ENCODE results near the gene RBM3.
"Not testable (repeated sequence)": the region's sequence is repeated elsewhere in the genome, so short reads cannot be mapped to it uniquely, and the experiment has no call there.

The RBM3 gene

DNA sequence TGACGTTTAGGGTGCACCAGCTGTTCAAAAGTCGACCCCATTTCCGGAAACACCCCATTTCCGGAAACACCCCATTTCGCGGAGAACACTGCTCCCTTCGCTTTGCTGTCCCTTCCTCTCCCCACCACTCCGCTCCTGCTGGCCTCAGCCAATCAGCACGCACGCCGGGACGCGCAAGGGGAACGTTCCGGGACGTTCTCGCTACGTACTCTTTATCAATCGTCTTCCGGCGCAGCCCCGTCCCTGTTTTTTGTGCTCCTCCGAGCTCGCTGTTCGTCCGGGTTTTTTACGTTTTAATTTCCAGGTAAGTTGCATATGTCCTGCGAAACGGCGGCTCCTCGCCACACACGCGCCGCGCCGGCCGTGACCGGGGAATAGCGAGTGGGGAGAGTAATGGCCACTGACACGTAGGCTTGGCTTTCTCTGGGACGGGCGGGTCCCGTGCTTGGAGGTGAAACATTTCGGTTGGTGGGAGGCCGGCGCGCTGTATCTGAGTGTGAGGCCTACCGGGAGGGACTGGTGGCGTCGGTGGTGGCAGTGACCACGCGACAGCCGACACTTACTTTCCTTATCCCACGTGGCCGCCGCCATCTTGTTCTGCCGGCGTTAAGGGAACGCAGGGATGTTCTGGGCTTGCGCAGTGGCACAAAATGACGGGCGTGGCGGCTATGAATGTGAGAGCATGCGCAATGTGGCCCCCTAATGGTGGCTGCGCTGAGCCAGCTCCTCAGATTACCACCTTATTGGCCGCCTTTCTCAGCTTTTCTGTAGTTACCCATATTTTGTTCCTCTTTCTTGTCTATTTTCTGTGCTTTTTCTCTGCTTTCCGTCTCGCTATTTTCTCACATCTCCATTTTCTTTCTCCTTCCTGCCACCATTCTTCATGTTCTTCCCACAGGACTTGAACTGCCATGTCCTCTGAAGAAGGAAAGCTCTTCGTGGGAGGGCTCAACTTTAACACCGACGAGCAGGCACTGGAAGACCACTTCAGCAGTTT is at the start of gene RBM3:
RBM3 (plus strand) TSS at position 215 of the 997 bp plus-strand sequence; CDS start at position 912, 697 bp downstream.
- peak; percentile 79 for DNase-seq

DNA sequence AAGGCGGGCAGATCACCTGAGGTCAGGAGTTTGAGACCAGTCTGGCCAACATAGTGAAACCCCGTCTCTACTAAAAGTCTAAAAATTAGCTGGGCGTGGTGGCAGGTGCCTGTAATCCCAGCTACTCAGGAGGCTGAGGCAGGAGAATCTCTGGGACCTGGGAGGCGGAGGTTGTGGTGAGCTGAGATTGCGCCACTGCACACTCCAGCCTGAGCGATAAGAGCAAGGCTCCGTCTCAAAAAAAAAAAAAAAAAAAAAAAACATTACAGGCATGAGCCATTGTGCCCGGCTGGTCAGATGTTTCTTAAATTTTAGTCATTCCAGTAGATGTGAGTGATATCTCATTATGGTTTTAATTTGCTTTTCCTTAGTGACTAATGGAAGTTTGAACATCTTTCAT is 48.4 kb upstream of the RBM3 start:
- not testable (repeated sequence) for DNase-seq

DNA sequence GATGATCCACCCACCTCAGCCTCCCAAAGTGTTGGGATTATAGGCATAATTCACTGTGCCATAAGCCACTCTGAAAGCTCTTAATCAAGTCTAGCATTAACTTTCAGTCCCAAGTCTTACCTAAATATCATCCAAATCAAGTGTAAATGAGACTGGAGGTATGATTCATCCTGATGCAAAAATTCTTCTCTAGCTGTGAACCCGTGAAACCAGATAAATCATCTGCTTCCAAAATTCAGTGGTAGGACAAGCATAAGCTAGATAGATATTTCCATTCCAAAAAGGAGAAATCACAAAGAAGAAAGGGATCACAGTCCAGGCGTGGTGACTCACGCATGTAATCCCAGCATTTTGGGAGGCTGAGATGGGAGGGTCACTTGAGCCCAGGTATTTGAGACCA is 43.5 kb upstream of the RBM3 start:
- no peak for DNase-seq

DNA sequence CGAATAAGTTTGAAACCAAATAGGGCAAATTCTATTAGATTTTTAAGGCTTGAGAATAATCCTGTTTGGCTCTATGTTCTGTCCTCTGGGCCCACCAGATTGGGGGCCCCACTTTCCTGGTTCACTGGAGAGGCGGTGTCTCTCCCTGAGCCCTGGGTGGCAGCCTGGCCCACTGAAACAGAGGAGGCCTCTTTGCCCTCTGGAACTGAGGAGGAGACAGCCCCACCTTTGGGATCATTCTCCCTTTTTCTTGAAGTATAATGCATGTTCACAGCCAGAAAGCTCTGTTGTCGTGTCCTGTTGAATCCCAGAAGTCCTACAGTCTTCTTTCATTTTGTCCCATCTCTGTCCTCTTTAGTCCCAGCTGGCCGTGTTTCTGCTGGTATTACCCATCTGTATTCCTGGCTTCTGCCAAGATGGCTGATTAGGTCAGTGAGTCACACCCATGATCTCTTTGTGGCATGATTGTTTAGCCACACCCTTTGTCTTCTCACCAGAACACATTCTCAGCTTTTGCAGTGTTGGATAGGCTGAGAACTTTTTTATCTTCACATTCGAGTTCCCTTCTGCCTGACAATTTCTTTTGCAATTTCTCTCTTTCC is 42.8 kb upstream of the RBM3 start:
- no peak for DNase-seq

DNA sequence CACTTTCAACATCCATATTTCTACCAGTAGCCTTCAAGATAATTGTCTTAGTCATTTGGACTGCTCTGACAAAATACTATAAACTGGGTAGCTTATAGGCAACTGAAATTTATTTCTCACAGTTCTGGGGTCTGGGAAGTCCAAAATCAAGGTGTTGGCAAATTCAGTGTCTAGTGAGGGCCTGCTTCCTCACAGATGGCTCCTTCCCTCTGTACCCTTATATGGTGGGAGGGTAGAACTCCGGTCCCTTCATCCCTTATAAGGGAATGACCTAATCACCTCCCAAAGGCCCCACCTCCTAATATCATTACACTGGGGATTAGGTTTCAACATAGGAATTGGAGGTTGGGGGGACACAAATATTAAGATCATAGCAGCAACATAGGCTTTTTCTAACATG is 42.1 kb upstream of the RBM3 start:
- no peak for DNase-seq

DNA sequence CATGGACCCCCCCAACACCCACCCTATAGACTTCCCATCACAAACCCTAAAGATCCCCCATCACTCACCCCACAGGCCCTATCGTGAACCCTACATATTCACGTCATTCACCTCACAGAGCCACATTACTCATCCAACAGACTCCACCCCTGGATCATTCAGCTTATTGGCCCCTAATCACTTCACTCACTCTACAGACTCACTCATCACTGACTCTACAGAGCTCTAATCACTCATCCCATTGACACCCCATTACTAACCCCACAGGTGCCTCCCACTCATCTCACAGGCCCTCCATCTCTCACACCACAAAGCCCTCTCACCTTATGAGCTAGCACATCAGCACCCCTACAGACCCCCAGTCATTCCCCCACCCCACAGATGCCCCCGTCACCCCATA is 41.1 kb upstream of the RBM3 start:
- no peak for DNase-seq

DNA sequence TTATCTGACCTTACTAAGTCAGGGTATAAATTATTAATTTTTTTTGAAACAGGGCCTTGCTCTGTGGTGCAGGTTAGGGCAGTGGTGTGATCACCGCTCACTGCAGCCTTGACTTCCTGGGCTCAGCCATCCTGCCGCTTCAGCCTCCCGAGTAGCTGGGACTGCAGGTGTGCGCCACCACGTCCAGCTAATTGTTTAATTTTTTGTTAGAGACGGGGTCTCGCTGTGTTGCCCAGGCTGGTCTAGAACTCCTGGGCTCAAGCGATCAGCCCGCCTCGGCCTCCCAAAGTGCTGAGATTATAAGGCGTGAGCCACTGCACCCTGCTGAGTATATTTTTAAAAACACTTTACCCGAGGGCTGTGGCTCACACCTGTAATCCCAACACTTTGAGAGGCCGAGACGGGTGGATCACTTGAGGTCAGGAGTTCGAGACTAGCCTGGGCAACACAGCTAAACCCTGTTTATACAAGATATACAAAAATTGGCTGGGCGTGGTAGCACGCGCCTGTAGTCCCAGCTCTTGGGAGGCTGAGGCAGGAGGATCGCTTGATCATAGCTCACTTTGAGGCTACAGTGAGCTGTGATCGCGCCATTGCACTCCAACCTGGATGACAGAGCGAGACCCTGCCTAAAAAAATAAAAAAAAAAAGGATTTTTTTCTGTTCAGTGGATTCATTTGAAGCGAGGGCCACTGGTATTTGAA is 35.5 kb upstream of the RBM3 start:
- DNase-seq = no peak

DNA sequence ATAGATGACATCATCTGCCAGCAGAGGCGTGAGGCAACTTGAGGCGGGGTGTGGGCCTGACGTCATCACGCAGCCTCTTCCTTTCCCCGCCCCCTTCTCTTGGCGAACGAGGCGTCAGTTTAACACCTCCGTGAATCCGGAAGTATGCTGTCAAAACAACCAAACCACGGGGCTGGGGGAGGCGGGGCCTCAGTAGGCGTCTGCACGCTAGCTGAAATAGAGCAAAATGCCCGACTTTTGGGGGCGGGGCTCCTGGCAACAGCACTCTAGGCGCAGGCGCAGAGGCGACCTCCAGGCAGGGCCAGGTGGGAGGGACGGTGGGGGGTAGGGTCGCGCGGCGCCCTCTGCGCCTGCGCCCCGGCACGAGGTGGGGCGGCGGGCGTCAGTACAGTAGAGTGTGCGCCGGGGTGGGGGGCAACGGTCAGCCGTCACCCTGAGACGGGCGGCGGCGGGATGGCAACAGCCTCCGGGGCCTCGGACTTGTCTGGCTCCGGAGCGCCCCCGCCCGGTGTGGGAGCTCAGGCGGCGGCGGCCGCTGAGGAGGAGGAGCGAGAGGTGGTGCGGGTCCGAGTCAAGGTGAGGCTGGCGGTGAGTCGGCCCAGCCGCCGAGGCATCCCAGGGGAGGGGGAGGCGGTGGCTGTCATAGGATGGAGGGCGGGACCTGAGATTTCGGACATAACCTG is 34.8 kb upstream of the RBM3 start, which contains the start of gene TBC1D25:
TBC1D25 (plus strand) TSS at position 370 of the 683 bp plus-strand sequence; CDS start at position 454, 84 bp downstream.
- DNase-seq = peak; percentile 93

DNA sequence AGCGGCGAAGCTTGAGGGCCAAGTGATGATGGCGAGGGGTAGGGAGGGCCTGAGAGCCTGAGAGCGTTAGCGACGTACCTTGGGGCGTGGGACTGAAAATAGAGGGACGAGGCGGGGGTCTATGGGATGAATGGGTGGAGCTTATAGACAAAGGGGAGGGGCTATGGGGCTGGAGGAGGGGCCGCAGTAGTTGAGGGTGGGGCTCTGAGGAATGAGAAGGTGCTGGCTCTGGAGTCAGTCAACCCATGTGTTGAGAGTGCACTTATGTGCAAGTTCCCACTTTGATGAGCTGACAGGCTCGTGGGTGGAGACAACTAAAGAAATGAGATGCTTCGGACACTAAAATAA is 34.3 kb upstream of the RBM3 start:
- peak; percentile 53 for DNase-seq

DNA sequence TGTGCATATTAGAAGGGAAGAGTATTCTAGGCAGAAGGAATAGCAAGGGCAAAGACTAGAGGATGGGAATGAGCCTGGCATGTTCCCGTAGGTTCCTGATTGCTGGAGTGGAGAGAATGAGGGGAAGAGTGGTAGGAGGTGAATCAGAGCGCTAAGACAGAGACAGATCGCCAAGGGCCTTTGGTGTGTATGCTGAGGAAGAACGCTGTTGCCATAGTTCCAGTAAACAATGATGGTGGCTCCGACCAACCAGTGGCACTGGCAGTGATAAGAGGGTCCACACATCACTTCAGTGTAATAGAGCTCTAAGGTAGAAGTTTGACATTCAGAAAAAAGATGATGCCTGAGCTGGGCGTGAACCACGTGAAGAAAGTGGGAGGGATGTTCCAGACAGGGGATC is 33.8 kb upstream of the RBM3 start:
- no peak for DNase-seq

DNA sequence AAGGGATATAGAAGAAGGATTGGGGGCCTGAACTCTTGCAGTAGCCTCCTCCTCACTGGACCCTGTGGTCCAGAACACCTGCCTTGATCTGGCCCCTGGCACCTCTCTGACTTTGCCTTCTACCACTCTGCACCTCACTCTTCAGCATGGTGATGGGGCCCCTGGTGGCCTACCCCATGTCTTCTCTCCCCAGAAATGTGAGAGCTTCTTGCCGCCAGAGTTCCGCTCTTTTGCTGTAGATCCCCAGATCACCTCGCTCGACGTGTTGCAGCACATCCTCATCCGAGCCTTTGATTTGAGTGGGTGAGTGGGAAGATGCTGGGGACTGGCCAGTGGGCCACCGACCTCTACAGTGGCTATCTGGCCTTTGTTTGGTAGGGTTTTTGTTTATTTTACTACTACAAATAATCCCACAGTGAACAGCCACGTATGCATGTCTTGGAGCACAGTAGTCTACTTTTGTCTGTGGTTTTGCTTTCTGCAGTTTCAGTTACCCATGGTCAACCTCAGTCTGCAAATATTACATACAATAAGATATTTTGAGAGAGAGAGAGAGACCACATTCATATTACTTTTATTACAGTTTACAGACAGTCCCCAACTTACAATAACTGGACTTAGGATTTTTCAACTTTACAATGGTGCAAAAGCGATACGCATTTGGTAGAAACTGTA is 33.0 kb upstream of the RBM3 start:
- DNase-seq = no peak

DNA sequence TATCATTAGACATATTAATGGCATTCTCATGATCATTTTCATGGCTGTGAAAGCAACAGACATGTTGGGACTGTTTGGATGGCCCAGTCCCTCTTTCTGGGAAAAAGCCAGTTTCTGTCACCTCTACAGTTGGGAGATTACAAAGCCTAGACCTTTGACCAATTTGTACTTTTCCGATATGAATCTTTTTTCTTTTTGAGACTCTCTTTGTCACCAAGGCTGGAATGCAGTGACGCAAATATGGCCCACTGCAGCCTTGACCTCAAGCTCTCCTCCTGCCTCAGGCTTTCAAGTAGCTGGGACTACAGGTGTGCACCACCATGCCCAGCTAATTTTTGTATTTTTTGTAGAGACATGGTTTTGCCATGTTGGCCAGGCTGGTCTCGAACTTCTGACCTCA is 25.4 kb upstream of the RBM3 start:
- DNase-seq = no peak

DNA sequence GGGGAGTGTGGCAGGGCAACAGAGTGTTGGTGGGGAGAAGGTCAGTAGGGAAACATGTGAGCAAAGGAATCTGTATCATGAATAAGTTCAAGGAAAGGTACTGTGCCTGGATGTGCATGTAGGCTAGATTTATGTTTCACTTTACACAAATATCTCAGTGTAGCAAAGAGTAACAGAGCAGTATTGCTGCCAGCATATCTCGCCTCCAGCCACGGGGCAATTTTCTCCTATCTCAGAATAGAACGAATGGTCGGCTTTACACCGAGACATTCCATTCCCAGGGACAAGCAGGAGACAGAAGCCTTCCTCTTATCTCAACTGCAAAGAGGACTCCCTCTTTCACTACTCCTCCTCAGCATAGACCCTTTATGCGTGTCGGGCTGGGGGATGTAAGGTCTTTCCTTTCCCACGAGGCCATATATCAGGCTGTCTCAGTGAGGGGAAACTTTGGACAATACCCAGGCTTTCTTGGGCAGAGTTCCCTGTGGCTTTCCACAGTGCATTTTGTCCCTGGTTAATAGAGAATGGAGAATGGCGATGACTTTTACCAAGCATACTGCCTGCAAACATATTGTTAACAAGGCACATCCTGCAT is 18.5 kb upstream of the RBM3 start:
- DNase-seq = not testable (repeated sequence)

DNA sequence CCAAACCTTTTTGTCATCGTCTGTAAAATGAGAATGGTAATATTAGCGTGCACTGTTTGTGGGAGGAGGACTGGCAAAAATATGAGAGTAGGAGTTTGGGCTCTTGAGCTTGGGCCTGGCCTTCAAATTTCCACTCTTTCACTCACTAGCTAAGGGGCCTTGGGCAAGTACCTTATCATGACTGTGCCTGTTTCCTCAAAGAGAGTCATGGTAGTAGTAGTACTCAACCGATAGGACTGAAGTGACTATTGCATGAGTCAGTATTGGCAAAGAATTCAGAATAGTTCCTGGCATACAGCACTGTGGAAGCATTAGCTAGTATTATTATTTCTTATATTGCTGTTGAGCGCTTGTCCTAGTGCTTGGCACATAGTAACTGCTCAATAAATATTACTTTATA is 16.0 kb upstream of the RBM3 start:
- DNase-seq = no peak

DNA sequence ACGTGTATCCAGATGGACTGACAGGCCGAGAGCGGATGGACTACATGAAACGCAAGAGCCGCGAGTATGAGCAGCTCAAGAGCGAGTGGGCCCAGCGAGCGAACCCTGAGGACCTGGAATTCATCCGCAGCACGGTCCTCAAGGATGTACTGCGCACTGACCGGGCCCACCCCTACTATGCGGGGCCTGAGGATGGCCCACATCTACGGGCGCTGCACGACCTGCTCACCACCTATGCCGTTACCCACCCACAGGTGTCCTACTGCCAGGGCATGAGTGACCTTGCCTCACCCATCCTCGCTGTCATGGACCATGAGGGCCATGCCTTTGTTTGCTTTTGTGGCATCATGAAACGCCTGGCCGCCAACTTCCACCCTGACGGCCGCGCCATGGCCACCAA is 14.6 kb upstream of the RBM3 start:
- DNase-seq = no peak

DNA sequence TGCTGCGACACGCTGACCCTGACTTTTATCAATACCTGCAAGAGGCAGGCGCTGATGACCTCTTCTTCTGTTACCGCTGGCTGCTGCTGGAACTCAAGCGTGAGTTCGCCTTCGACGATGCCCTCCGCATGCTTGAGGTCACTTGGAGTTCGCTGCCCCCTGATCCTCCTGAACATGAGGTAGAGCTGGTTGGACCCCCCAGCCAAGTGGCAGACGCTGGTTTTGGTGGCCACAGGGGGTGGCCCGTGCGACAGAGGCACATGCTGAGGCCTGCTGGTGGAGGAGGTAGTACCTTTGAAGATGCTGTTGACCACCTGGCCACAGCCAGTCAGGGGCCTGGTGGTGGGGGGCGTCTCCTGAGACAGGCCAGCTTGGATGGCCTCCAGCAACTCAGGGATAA is 14.2 kb upstream of the RBM3 start:
- no peak for DNase-seq

DNA sequence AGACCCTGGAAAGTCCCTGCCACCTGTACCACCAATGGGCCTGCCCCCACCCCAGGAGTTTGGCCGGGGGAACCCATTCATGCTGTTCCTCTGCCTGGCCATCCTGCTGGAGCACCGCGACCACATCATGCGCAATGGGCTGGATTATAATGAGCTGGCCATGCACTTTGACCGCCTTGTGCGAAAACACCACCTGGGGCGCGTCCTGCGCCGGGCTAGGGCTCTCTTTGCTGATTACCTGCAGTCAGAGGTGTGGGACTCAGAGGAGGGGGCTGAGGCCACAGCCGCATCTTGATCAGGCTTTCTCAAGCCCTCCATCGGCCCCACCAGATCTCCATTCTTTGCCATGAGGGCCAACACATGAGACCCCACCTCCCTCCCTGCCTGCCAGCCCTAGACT is 13.6 kb upstream of the RBM3 start:
- DNase-seq = no peak

DNA sequence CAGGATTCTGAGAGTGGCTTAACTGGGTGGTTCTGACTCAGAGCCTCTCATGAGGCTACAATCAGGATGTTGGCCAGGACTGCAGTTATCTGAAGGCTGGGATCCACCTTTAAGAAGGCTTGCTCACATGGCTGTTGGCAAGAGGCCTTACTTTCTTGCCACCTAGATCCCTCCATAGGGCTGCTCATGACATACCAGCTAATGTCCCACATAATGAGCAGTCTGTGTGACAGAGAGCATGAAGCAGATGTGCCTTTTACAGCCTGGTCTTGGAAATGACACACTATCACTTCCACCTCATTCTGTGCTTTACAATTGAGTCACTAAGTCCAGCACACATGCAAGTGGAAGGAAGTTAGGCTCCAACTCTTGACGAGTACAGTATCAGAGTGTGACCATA is 4.3 kb upstream of the RBM3 start:
- DNase-seq = no peak

DNA sequence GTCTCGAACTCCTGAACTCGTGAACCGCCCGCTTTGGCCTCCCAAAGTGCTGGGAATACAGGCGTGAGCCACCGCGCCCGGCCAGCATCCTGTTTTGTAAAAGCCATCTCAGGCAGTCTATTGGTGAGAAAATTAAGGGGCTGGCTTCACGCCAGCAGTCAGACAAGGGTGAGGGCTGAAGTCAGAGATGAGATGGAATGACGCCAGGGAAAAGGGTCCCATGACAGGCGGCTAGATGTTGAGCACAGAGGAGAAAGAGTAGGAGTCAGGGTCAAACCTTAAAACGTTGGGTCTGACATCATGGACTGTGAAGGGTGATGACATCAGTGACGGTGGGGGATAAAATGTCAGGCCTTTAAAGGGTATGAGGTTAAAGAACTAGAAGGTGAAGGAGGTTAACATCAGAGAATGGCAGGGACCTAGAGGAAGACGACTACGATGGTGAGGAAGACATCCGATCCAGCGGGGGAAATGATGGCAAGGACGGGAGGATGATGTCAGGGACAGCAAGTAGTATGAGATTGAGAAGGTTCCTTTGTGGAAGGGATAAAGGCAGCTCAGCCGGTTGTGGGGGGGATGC is 504 bp upstream of the RBM3 start:
- DNase-seq = peak; percentile 27

DNA sequence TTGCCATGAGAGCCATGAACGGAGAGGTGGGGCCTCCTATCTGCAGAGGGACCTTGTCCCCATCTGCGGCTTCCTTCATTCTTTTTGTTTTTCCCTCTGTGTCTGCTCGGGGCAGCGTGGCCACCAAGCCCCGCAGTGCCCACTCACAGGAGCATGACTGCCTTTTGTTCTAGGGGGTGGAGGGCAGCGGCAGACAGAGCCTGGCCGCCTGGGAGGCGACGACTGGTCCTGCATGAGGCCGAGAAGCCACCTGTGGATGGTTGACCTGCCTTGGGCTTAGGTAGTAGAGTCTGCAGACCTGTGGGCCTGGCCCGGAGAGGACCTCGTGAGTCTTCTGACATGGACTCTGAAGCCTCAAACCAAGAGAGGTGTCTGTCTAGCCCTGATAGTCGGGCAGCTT is 1.4 kb downstream of the RBM3 start:
- no peak for DNase-seq

DNA sequence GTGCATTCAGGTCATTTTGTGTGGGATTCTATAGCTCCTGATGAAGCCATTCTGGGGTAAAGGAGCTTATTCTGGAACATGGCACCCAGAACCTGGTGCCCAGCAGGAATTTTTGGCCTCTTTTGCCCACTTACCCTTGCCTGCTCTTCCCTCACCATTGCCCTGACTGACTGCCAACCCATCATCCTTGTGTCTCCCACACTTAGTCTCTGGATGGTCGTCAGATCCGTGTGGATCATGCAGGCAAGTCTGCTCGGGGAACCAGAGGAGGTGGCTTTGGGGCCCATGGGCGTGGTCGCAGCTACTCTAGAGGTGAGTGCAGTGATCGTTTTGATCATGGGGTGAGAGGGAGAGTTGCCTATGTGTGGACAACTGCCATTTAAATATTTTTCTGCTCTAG is 1.8 kb downstream of the RBM3 start:
- DNase-seq = no peak

DNA sequence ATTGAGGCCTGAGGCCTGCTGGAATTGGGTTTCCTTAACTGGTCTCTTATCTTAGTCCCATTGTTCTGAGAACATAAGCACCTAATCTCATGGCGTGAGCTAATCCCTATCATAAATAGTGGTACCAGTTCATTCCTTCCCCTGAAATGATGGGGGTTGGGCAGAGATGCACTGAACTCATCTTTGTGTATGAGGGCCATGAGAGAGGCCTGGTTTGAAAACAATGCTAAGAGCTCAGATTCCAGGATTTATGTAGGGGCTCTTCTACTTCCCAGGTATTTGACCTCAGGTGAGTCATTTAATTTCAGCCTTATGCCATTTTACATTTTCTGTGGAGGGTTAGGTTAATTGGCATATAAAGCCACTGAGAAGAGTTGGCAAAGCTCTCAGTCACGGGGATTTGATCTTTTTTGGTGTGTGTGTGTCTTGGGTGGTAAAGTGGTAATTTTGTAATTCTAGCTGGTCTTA is 4.4 kb downstream of the RBM3 start:
- no peak for DNase-seq

All from NCI-H748 treated with DMSO at 0.1 percent for 48 hours (cell line).